Dendritic cell treated with granulocyte-macrophage colony-stimulating factor and Interleukin-4, amounts not matched to agents 40 ng/mL and 50 ng/mL, for 4 days (primary cell): ENCODE results near the gene SYNGAP1.
"Not testable (repeated sequence)": the region's sequence is repeated elsewhere in the genome, so short reads cannot be mapped to it uniquely, and the experiment has no call there.

ENCODE experiments used
- H3K27ac Mint-ChIP-seq: one replicate; pipeline ENCODE4 v1.8.0; 2022; ENCODE audit warnings: mild to moderate bottlenecking, mixed read lengths
- H3K27me3 Mint-ChIP-seq: one replicate; pipeline ENCODE4 v1.8.0; 2022; ENCODE audit warnings: mild to moderate bottlenecking, mixed read lengths
- H3K36me3 Mint-ChIP-seq: one replicate; pipeline ENCODE4 v1.8.0; 2022; ENCODE audit warnings: low read depth, mixed read lengths
- H3K4me1 Mint-ChIP-seq: one replicate; pipeline ENCODE4 v1.8.0; 2022; ENCODE audit warnings: low read depth, mixed read lengths
- H3K4me3 Mint-ChIP-seq: one replicate; pipeline ENCODE4 v1.8.0; 2022; ENCODE audit warnings: mild to moderate bottlenecking, moderate library complexity, mixed read lengths
- H3K9me3 Mint-ChIP-seq: one replicate; pipeline ENCODE4 v1.8.0; 2022; ENCODE audit warnings: mixed read lengths
- intact Hi-C: fragments of 100-400 bp; cut with micrococcal nuclease; formaldehyde crosslinking; loops from one replicate; pipeline ENCODE4 v1.15.0; 2022

SYNGAP1 gene

GRCh38 chr6:33419580-33420490 lies at the start of gene SYNGAP1:
Gene SYNGAP1 (plus strand): TSS chr6:33420065. CDS start chr6:33420265, 200 bp downstream.
- Mint-ChIP-seq H3K27me3 (peaks cover 25% of the 10 kb centered on the region), H3K36me3 (peaks cover 26% of the 10 kb centered on the region), H3K4me3 (no peak within 1 kb of the TSS), H3K9me3 (no peaks in the 10 kb centered on the region), H3K4me1 (peaks cover 61% of the 10 kb centered on the region), H3K27ac (peak within 1 kb of the TSS; percentile 95)
- intact Hi-C loops: no loop called here

- H3K27ac Mint-ChIP-seq, intact Hi-C loops, H3K36me3 Mint-ChIP-seq, H3K27me3 Mint-ChIP-seq, H3K9me3 Mint-ChIP-seq, H3K4me3 Mint-ChIP-seq: not testable (repeated sequence)
- peaks cover 37% of the 10 kb centered on the region for H3K4me1 Mint-ChIP-seq
Observed at GRCh38 chr6:33371901-33372300, 48.0 kb upstream of the SYNGAP1 start.

GRCh38 chr6:33372526-33373123 lies 47.2 kb upstream of the SYNGAP1 start:
- Mint-ChIP-seq H3K9me3 (no peaks in the 10 kb centered on the region), H3K27me3 (no peaks in the 10 kb centered on the region), H3K4me1 (peaks cover 37% of the 10 kb centered on the region), H3K4me3 (no peak overlapping the region), H3K27ac (peak overlapping the region; percentile 75), H3K36me3 (no peaks in the 10 kb centered on the region)
- intact Hi-C loops: no loop called here

DNA sequence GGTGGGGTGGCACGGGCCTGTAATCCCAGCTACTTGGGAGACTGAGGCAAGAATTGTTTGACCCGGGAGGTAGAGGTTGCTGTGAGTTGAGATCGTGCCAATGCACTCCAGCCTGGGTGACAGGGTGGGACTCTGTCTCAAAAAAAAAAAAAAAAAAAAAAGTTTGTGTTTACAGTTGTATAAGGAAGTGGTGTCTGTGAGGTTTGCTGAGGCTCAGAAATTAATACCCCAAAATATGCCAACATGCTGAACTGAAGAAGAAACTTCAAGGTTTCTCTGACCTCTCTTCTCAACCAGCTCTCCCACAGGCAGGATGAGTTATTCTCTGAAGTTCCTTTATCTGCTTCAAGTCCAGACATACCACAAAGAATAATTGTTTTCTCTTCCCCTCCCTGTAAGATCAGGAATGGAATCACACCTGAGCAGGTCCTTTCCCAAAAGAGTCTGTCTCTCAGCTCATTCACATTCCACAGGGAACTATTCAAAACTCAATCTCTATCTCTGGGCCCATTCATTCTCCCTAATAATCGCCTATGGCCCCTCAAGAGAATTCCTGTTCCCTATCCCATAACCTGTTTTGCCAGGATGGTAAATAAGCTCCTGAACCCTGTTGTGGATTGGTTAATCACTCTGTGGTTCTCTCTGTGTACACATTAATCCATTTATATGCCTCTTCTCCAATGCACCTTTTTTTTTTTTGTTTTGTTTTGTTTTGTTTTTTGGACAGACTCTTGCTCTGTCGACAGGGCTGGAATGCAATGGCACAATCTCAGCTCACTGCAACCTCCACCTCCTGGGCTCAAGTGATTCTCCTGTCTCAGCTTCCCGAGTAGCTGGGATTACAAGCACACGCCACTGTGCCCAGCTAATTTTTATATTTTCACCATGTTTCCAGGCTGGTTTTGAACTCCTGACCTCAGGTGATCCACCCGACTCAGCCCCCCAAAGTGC lies 45.6 kb upstream of the SYNGAP1 start:
- H3K27me3 Mint-ChIP-seq: no peaks in the 10 kb centered on the region
- H3K9me3 Mint-ChIP-seq: no peaks in the 10 kb centered on the region
- H3K36me3 Mint-ChIP-seq: no peaks in the 10 kb centered on the region
- H3K27ac Mint-ChIP-seq: peak overlapping the region; percentile 75
- H3K4me1 Mint-ChIP-seq: peaks cover 37% of the 10 kb centered on the region
- H3K4me3 Mint-ChIP-seq: no peak overlapping the region
- intact Hi-C loops: no loop called here

DNA sequence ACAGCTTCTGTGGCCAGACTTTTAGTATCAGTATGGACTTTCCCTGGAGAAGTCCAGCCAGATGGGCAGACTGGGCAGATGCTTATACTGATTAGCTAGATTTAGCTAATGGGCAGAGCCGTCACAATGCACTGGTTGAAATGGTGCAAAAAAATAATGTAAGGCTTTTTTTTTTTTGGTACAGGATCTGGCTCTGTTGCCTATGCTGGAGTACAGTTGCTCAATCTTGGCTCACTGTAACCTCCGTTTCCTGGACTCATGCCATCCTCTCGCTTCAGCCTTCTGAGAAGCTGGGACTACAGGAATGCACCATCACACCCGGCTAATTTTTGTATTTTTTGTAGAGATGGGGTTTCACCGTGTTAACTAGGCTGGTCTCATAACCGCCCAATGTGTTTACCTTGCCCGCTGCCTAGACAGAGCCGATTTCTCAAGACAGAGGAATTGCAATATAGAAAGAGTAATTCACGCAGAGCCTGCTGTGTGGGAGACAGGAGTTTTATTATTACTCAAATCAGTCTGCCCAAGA lies 44.7 kb upstream of the SYNGAP1 start:
- Mint-ChIP-seq H3K9me3 (no peaks in the 10 kb centered on the region), H3K27me3 (no peaks in the 10 kb centered on the region), H3K4me1 (peaks cover 37% of the 10 kb centered on the region), H3K4me3 (no peak overlapping the region), H3K36me3 (no peaks in the 10 kb centered on the region), H3K27ac (peak overlapping the region; percentile 75)
- intact Hi-C loops: no loop called here

DNA sequence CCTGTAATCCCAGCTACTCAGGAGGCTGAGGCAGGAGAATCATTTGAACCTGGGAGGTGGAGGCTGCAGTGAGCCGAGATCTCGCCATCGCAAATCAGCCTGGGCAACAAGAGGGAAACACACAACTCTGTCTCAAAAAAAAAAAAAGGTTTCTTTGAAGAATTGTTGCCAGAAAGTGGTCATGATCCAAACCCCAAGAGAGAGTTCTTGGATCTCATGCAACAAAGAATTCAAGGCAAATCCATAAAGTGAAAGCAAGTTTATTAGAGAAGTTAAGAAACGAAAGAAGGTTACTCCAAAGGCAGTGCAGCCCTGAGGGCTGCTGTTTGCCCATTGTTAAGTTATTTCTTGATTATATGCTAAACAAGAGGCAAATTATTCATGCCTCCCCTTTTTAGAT lies 42.7 kb upstream of the SYNGAP1 start:
- intact Hi-C loops: no loop called here
- H3K27me3 Mint-ChIP-seq: peaks cover 2% of the 10 kb centered on the region
- H3K4me3 Mint-ChIP-seq: no peak overlapping the region
- no peak overlapping the region for H3K27ac Mint-ChIP-seq
- no peaks in the 10 kb centered on the region for H3K36me3 Mint-ChIP-seq
- no peaks in the 10 kb centered on the region for H3K9me3 Mint-ChIP-seq
- peaks cover 37% of the 10 kb centered on the region for H3K4me1 Mint-ChIP-seq

DNA sequence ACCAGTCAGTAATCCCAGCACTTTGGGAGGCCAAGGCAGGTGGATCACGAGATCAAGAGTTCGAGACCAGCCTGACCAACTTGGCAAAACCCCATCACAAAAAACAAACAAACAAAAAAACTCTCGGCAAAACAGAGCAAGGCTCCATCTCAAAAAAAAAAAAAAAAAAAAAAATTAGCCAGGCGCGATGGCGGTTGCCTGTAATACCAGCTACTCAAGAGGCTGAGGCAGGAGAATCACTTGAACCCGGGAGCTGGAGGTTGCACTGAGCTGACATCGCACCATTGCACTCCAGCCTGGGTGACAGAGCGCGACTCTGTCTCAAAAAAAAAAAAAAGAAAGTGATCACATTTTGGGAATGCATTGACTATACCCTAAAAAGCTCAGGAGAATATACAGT lies 40.7 kb upstream of the SYNGAP1 start:
- H3K27ac Mint-ChIP-seq, H3K4me3 Mint-ChIP-seq, H3K9me3 Mint-ChIP-seq, H3K27me3 Mint-ChIP-seq, intact Hi-C loops, H3K36me3 Mint-ChIP-seq: not testable (repeated sequence)
- peaks cover 24% of the 10 kb centered on the region for H3K4me1 Mint-ChIP-seq

GRCh38 chr6:33380272-33380981 lies 39.4 kb upstream of the SYNGAP1 start:
- no peaks in the 10 kb centered on the region for H3K9me3 Mint-ChIP-seq
- no peaks in the 10 kb centered on the region for H3K36me3 Mint-ChIP-seq
- H3K4me3 Mint-ChIP-seq: no peak overlapping the region
- H3K27ac Mint-ChIP-seq: no peak overlapping the region
- H3K4me1 Mint-ChIP-seq: peaks cover 16% of the 10 kb centered on the region
- H3K27me3 Mint-ChIP-seq: peaks cover 2% of the 10 kb centered on the region
- intact Hi-C loops: no loop called here

DNA sequence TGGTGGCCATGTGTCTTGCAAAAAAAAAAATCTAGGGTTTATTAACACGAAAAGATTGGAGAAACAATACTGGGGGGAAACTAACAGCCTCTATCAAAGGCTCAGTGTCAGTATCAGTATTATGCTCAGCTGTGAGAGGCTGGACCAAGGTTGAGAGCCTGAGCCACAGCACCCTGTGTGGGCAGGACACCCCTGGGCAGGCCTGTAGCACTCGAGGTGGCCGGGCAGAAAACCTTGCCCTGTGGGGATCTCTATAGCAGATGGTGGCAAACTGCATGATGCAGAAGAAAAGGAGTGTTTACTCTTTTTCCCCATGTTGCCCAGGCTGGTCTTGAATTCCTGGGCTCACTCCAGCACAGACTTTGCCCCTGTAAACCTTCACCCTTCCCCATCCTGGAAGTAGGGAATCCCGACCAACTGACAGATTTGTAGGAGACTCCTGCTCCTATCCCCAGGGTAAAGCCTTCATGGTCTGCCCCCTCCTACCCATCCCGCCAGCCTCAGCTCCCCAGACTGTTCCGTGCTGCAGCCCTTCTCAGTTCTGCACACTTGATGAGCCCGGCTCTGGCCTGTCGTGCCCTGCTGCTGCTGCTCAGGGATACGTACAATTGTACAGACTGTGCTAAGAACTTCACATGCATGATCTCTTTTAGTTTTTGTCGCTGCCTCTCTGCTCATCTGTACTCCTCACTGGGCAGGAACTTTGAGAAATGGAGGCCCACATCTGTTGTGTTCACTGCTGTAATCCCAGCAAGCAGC lies 36.3 kb upstream of the SYNGAP1 start:
- Mint-ChIP-seq H3K4me3 (no peak overlapping the region), H3K27ac (no peak overlapping the region), H3K4me1 (peaks cover 5% of the 10 kb centered on the region), H3K27me3 (peaks cover 2% of the 10 kb centered on the region), H3K36me3 (no peaks in the 10 kb centered on the region), H3K9me3 (no peaks in the 10 kb centered on the region)
- intact Hi-C loops: no loop called here

GRCh38 chr6:33384581-33385020 lies 35.3 kb upstream of the SYNGAP1 start:
- H3K27me3 Mint-ChIP-seq: peaks cover 2% of the 10 kb centered on the region
- peaks cover 5% of the 10 kb centered on the region for H3K4me1 Mint-ChIP-seq
- H3K27ac Mint-ChIP-seq: no peak overlapping the region
- H3K9me3 Mint-ChIP-seq: no peaks in the 10 kb centered on the region
- H3K4me3 Mint-ChIP-seq: no peak overlapping the region
- H3K36me3 Mint-ChIP-seq: no peaks in the 10 kb centered on the region
- intact Hi-C loops: no loop called here

- no peak overlapping the region for H3K27ac Mint-ChIP-seq
- intact Hi-C loops: no loop called here
- H3K9me3 Mint-ChIP-seq: no peaks in the 10 kb centered on the region
- no peaks in the 10 kb centered on the region for H3K36me3 Mint-ChIP-seq
- no peak overlapping the region for H3K4me3 Mint-ChIP-seq
- no peaks in the 10 kb centered on the region for H3K27me3 Mint-ChIP-seq
- peaks cover 27% of the 10 kb centered on the region for H3K4me1 Mint-ChIP-seq
Observed at GRCh38 chr6:33390173-33390572, 29.7 kb upstream of the SYNGAP1 start.

DNA sequence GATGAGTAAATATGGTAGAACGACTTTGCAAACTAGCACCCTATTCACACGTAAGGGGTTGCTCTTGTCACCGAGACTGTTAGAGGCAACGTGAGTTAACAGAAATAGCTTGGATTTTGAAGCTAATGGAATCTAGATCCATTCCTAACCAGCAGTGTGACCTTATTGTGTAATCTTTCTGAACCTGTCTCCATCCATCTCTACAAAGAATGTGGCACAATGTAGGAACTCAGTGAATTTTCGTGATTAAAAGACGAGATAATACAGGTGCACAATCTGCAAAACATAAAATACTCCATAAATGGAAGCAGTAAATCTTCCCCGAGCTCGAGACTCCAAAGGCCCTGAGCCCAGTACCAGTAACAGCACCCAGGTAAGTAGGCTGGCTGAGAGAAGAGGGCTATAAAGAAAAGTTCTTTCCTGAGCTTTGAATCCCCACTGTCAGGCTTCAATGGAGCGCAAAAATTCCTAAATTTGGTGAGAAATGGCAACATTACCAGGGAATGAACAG lies 29.0 kb upstream of the SYNGAP1 start:
- Mint-ChIP-seq H3K4me3 (peak overlapping the region; percentile 82), H3K4me1 (peaks cover 28% of the 10 kb centered on the region), H3K9me3 (no peaks in the 10 kb centered on the region), H3K36me3 (no peaks in the 10 kb centered on the region), H3K27ac (peak overlapping the region; percentile 85), H3K27me3 (no peaks in the 10 kb centered on the region)
- intact Hi-C loops: loop anchor here (1.0 kb wide), 3 partner anchors 19 to 63 kb away; partner anchors contain the start of gene ZBTB9
